Measurements from ENCODE around the gene ADCY4.

The ADCY4 gene

GRCh38 chr14:24296341-24297157 lies 38.3 kb downstream of the ADCY4 start:
- peak; percentile 60 for DNase-seq

GRCh38 chr14:24293525-24293924 lies 41.3 kb downstream of the ADCY4 start:
- no peak for DNase-seq

- DNase-seq, result no peak
Observed at GRCh38 chr14:24292118-24292807, 42.6 kb downstream of the ADCY4 start.

- DNase-seq, result no peak
Observed at GRCh38 chr14:24291446-24292117, 43.3 kb downstream of the ADCY4 start.

GRCh38 chr14:24290746-24291145 lies 44.1 kb downstream of the ADCY4 start:
- no peak for DNase-seq

GRCh38 chr14:24289649-24290280 lies 45.1 kb downstream of the ADCY4 start:
- no peak for DNase-seq

- no peak for DNase-seq
Observed at GRCh38 chr14:24286996-24287395, 47.9 kb downstream of the ADCY4 start.

- no peak for DNase-seq
Observed at GRCh38 chr14:24285351-24285750, 49.5 kb downstream of the ADCY4 start.

- no peak for DNase-seq
Observed at GRCh38 chr14:24284501-24285035, 50.3 kb downstream of the ADCY4 start.

GRCh38 chr14:24283796-24284460 lies 50.9 kb downstream of the ADCY4 start:
- DNase-seq, result no peak

GRCh38 chr14:24282736-24283135 lies 52.1 kb downstream of the ADCY4 start:
- DNase-seq, result no peak

- DNase-seq, result no peak
Observed at GRCh38 chr14:24281636-24282035, 53.2 kb downstream of the ADCY4 start.

GRCh38 chr14:24280797-24281460 lies 53.9 kb downstream of the ADCY4 start:
- DNase-seq, result no peak

- no peak for DNase-seq
Observed at GRCh38 chr14:24279301-24280186, 55.3 kb downstream of the ADCY4 start.

- no peak for DNase-seq
Observed at GRCh38 chr14:24278424-24278823, 56.4 kb downstream of the ADCY4 start.

- no peak for DNase-seq
Observed at GRCh38 chr14:24277606-24278321, 57.1 kb downstream of the ADCY4 start.

GRCh38 chr14:24277071-24277470 lies 57.8 kb downstream of the ADCY4 start:
- no peak for DNase-seq

- no peak for DNase-seq
Observed at GRCh38 chr14:24274101-24274543, 60.7 kb downstream of the ADCY4 start.

GRCh38 chr14:24273422-24273998 lies 61.4 kb downstream of the ADCY4 start:
- no peak for DNase-seq

GRCh38 chr14:24272467-24272866 lies 62.4 kb downstream of the ADCY4 start:
- DNase-seq, result no peak
